Activated T-helper 9 cell treated with anti-CD3 and anti-CD28 coated beads, Interleukin-2, amount 50 U/mL, for 16 hours (primary cell): ENCODE measurements around the gene CHST4.
"Not testable (repeated sequence)": the region's sequence is repeated elsewhere in the genome, so short reads cannot be mapped to it uniquely, and the experiment has no call there.

ENCODE experiments used
- DNase-seq: peaks from one replicate; pipeline ENCODE4 v3.0.0-alpha.2; 2020; ENCODE audit warnings: low read depth

CHST4 gene

GRCh38 chr16:71526111-71526631 lies at the start of gene CHST4:
CHST4 (plus strand) TSS chr16:71526426; CDS start chr16:71536678, 10,252 bp downstream.
- DNase-seq, result no peak

- DNase-seq, result no peak
Measured at GRCh38 chr16:71476457-71477124, 49.6 kb upstream of the CHST4 start.

- DNase-seq, result no peak
Measured at GRCh38 chr16:71479420-71479819, 46.8 kb upstream of the CHST4 start.

- DNase-seq, result no peak
Measured at GRCh38 chr16:71480956-71481355, 45.3 kb upstream of the CHST4 start.

- no peak for DNase-seq
Measured at GRCh38 chr16:71482569-71482968, 43.7 kb upstream of the CHST4 start.

- DNase-seq, result peak; percentile 63
Measured at GRCh38 chr16:71484006-71484893, 42.0 kb upstream of the CHST4 start.

- DNase-seq, result no peak
Measured at GRCh38 chr16:71489122-71489521, 37.1 kb upstream of the CHST4 start, which contains the start of gene ZNF19. ZNF19 (minus strand) TSS chr16:71489324; CDS start chr16:71482114, 7,210 bp downstream.

GRCh38 chr16:71490361-71490760 lies 35.9 kb upstream of the CHST4 start:
- no peak for DNase-seq

- DNase-seq, result no peak
Measured at GRCh38 chr16:71491054-71491453, 35.2 kb upstream of the CHST4 start.

GRCh38 chr16:71492786-71493185 lies 33.4 kb upstream of the CHST4 start:
- no peak for DNase-seq

GRCh38 chr16:71493213-71493612 lies 33.0 kb upstream of the CHST4 start:
- DNase-seq, result no peak

GRCh38 chr16:71498031-71498430 lies 28.2 kb upstream of the CHST4 start:
- no peak for DNase-seq

- DNase-seq, result peak; percentile 1
Measured at GRCh38 chr16:71499775-71500364, 26.4 kb upstream of the CHST4 start.

- DNase-seq, result no peak
Measured at GRCh38 chr16:71500964-71501363, 25.3 kb upstream of the CHST4 start.

- DNase-seq, result no peak
Measured at GRCh38 chr16:71501547-71501946, 24.7 kb upstream of the CHST4 start.

GRCh38 chr16:71504051-71504450 lies 22.2 kb upstream of the CHST4 start:
- DNase-seq, result not testable (repeated sequence)

- no peak for DNase-seq
Measured at GRCh38 chr16:71504901-71505300, 21.3 kb upstream of the CHST4 start.

GRCh38 chr16:71507061-71507460 lies 19.2 kb upstream of the CHST4 start:
- DNase-seq, result no peak

- no peak for DNase-seq
Measured at GRCh38 chr16:71513302-71513701, 12.9 kb upstream of the CHST4 start.

GRCh38 chr16:71514476-71514875 lies 11.8 kb upstream of the CHST4 start:
- DNase-seq, result no peak

GRCh38 chr16:71515026-71515425 lies 11.2 kb upstream of the CHST4 start:
- DNase-seq, result no peak

GRCh38 chr16:71520550-71520949 lies 5.7 kb upstream of the CHST4 start:
- DNase-seq, result no peak
